HepG2 (cell line): ENCODE results near the gene LGR6. TPM values are rescaled to one million over a fixed set of nuclear protein-coding genes. Genes with fewer than 3 reads are reported as not detected.

Experiments used
- ADNP ChIP-seq: sonication (generic); formaldehyde crosslinking; IDR thresholded peaks from 2 replicates; pipeline ENCODE4 v1.4.0; 2020; ENCODE audit warnings: missing genetic modification reagents
- CCAR2 ChIP-seq: fragments of 200-400 bp; formaldehyde crosslinking; optimal IDR thresholded peaks from 2 replicates; pipeline ENCODE3; 2018; ENCODE audit warnings: low read depth, mild to moderate bottlenecking, low read length, moderate library complexity
- CREB1 ChIP-seq, 2 experiments: fragments of 450-650 bp in 1 of 2; IDR thresholded peaks; 2 replicates each; pipeline ENCODE4 v1.6.1; 2016 to 2017; ENCODE audit warnings: control low read depth in 1 of 2, mild to moderate bottlenecking in 1 of 2, missing compliant biosample characterization in 1 of 2, missing genetic modification characterization in 1 of 2
- EHMT2 ChIP-seq: fragments of 200-600 bp; sonication (generic); IDR thresholded peaks from 2 replicates; pipeline ENCODE4 v1.7.0; 2017; ENCODE audit warnings: antibody characterized with exemption, low read depth, low read length, borderline replicate concordance
- HDAC1 ChIP-seq: sonication (generic); formaldehyde crosslinking; IDR thresholded peaks from 2 replicates; pipeline ENCODE4 v1.5.1; 2020; ENCODE audit warnings: mild to moderate bottlenecking, missing genetic modification reagents
- LCORL ChIP-seq, 2 experiments: fragments of 450-650 bp in 1 of 2; sonication (generic) in 1 of 2; formaldehyde crosslinking in 1 of 2; IDR thresholded peaks; 2 replicates each; pipeline versions ENCODE4 v1.5.0 to v1.6.1; 2017 to 2020; ENCODE audit warnings: antibody characterized with exemption in 1 of 2, missing genetic modification reagents in 1 of 2
- NKX3-1 ChIP-seq: sonication (generic); formaldehyde crosslinking; IDR thresholded peaks from 2 replicates; pipeline ENCODE4 v1.5.0; 2020; ENCODE audit warnings: missing genetic modification reagents
- NR2F6 ChIP-seq, 2 experiments: IDR thresholded peaks; 2 replicates each; pipeline ENCODE4 v1.6.1; 2016; ENCODE audit warnings: antibody characterized with exemption in 1 of 2, mild to moderate bottlenecking in 1 of 2
- PAX8 ChIP-seq: sonication (generic); formaldehyde crosslinking; IDR thresholded peaks from 2 replicates; pipeline ENCODE4 v1.8.0; 2022; ENCODE audit warnings: mild to moderate bottlenecking, missing genetic modification reagents, borderline replicate concordance
- TBX3 ChIP-seq: fragments of 450-650 bp; IDR thresholded peaks from 2 replicates; pipeline ENCODE4 v1.6.1; 2017; ENCODE audit warnings: antibody characterized with exemption, mild to moderate bottlenecking, inconsistent platforms, borderline replicate concordance
- ZFAT ChIP-seq: sonication (generic); formaldehyde crosslinking; conservative IDR thresholded peaks from 2 replicates; pipeline ENCODE4 v1.8.1; 2023; ENCODE audit warnings: missing genetic modification reagents, inconsistent platforms
- ZNF251 ChIP-seq: sonication (generic); formaldehyde crosslinking; IDR thresholded peaks from 2 replicates; pipeline ENCODE4 v1.9.0; 2021; ENCODE audit warnings: mild to moderate bottlenecking, missing genetic modification reagents
- ZNF616 ChIP-seq: sonication (generic); formaldehyde crosslinking; IDR thresholded peaks from 2 replicates; pipeline ENCODE4 v1.5.0; 2020; ENCODE audit warnings: low read depth, mild to moderate bottlenecking, missing genetic modification reagents
- ZNF709 ChIP-seq: sonication (generic); formaldehyde crosslinking; IDR thresholded peaks from 2 replicates; pipeline ENCODE4 v1.5.0; 2020; ENCODE audit warnings: mild to moderate bottlenecking, missing genetic modification reagents
- ZNF747 ChIP-seq: sonication (generic); formaldehyde crosslinking; IDR thresholded peaks from 2 replicates; pipeline ENCODE4 v1.8.1; 2023; ENCODE audit warnings: missing genetic modification reagents, mild to moderate bottlenecking, borderline replicate concordance
- ZNF792 ChIP-seq: IDR thresholded peaks from 2 replicates; pipeline ENCODE4 v1.6.1; 2016
- polyA plus RNA-seq, 8 experiments: library from polyadenylated mRNA; depleted of rRNA in 3 of 8; stranded (reverse) in 7 of 8; unstranded in 1 of 8; fragments of >200 nt; fragmentation: Illumina TruSeq in 4 of 8; extraction: Trizol in 4 of 8; gene quantifications; 2 replicates each; pipeline versions ENCODE4 v1.2.1 to v1.2.3, GENCODE V29; 2011 to 2016; ENCODE audit warnings: low read depth in 4 of 8, missing spikeins in 1 of 8, mixed read lengths in 1 of 8; ENCODE audit not compliant: insufficient read depth in 1 of 8
- total RNA-seq, 5 experiments: library from RNA; depleted of rRNA; stranded (reverse); fragments of >200 nt; fragmentation: Illumina TruSeq; extraction: Trizol; gene quantifications; 2 replicates each; pipeline ENCODE4 v1.2.3, GENCODE V29; 2016; ENCODE audit warnings: low read depth in 1 of 5
- TF ChIP-seq, protein P1 (sequence below): IDR thresholded peaks from 2 replicates; pipeline ENCODE4 v1.6.1; 2016; ENCODE audit warnings: missing biosample characterization, missing genetic modification reagents, low read depth
- TF ChIP-seq, protein P2 (sequence below): sonication (generic); formaldehyde crosslinking; conservative IDR thresholded peaks from 2 replicates; pipeline ENCODE4 v1.4.0; 2020; ENCODE audit warnings: mild to moderate bottlenecking, missing genetic modification reagents, moderate library complexity
- TF ChIP-seq, protein P3 (sequence below): IDR thresholded peaks from 2 replicates; pipeline ENCODE4 v1.6.1; 2018; ENCODE audit warnings: missing genetic modification reagents
- TF ChIP-seq, protein P4 (sequence below): sonication (generic); formaldehyde crosslinking; IDR thresholded peaks from 2 replicates; pipeline ENCODE4 v1.5.1; 2020; ENCODE audit warnings: missing genetic modification reagents, mild to moderate bottlenecking, borderline replicate concordance

LGR6 gene
- total and polyA plus RNA-seq, 2 of the 13 experiments (the other 11 are each of a cell fraction or from before 2014, with no cell fraction given), result 0.07 TPM; not detected in 1

DNA sequence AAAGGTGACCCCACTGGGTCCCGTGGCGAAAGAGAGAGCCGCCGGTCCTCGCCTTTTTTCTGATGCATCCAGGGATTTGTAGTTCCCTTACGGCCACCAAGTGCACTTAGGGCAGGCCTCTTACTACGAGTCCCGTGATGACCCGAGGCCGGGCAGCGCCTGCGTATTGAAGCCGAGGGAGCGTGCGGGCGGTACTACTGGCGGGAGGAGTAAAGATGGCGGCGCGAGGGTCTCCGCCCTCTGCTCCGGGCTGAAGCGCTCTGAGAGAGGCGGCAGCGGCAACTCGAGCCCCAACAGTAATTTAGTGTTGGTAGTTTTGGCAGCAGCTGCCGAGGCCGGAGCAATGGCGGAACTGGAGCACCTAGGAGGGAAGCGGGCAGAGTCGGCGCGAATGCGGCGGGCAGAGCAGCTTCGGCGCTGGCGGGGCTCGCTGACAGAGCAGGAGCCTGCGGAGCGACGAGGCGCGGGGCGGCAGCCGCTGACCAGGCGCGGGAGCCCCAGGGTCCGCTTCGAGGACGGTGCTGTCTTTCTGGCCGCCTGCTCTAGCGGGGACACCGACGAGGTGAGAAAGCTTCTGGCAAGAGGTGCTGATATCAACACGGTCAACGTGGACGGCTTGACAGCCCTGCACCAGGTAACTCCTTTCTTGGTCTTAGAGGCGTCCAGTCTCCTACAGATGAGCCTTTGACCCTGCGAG lies 155.1 kb downstream of the LGR6 start, which contains the start of gene PPP1R12B (continued):
- TF ChIP-seq, protein P1, sequence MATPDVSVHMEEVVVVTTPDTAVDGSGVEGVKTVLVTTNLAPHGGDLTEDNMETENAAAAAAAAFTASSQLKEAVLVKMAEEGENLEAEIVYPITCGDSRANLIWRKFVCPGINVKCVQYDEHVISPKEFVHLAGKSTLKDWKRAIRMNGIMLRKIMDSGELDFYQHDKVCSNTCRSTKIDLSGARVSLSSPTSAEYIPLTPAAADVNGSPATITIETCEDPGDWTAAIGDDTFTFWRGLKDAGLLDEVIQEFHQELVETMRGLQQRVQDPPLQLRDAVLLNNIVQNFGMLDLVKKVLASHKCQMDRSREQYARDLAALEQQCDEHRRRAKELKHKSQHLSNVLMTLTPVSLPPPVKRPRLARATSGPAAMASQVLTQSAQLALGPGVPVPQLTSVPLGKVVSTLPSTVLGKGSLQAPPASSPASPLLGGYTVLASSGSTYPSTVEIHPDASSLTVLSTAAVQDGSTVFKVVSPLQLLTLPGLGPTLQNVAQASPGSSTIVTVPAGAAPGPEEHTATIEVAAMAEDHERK, result peak; percentile 95
- TF ChIP-seq ZFAT (CRISPR knock-in tag) (no peak; the same call in 1 of the 2 replicates), LCORL (IDR thresholded peaks at IDR 0.05) (no peak), LCORL (CRISPR knock-in tag; IDR thresholded peaks at IDR 0.05) (no peak), EHMT2 (no peak), ZNF616 (CRISPR knock-in tag) (no peak), ZNF709 (no peak), ZNF747 (CRISPR knock-in tag) (no peak), NR2F6 (IDR thresholded peaks at IDR 0.05) (peak; percentile 87), NR2F6 (CRISPR knock-in tag; IDR thresholded peaks at IDR 0.05) (peak; percentile 73), CCAR2 (no peak), NKX3-1 (peak; percentile 72), PAX8 (CRISPR knock-in tag) (no peak), TBX3 (peak; percentile 33; the same call in 1 of the 2 replicates), ZNF251 (0 out of 2 replicates have a peak, but pooled peaks have one; percentile 33), HDAC1 (peak; percentile 82), CREB1 (IDR thresholded peaks at IDR 0.05) (peak; percentile 84), CREB1 (CRISPR knock-in tag; IDR thresholded peaks at IDR 0.05) (peak; percentile 98), ZNF792 (CRISPR knock-in tag) (peak; percentile 52; the same call in 1 of the 2 replicates), ADNP (CRISPR knock-in tag) (no peak)
- TF ChIP-seq, protein P2, sequence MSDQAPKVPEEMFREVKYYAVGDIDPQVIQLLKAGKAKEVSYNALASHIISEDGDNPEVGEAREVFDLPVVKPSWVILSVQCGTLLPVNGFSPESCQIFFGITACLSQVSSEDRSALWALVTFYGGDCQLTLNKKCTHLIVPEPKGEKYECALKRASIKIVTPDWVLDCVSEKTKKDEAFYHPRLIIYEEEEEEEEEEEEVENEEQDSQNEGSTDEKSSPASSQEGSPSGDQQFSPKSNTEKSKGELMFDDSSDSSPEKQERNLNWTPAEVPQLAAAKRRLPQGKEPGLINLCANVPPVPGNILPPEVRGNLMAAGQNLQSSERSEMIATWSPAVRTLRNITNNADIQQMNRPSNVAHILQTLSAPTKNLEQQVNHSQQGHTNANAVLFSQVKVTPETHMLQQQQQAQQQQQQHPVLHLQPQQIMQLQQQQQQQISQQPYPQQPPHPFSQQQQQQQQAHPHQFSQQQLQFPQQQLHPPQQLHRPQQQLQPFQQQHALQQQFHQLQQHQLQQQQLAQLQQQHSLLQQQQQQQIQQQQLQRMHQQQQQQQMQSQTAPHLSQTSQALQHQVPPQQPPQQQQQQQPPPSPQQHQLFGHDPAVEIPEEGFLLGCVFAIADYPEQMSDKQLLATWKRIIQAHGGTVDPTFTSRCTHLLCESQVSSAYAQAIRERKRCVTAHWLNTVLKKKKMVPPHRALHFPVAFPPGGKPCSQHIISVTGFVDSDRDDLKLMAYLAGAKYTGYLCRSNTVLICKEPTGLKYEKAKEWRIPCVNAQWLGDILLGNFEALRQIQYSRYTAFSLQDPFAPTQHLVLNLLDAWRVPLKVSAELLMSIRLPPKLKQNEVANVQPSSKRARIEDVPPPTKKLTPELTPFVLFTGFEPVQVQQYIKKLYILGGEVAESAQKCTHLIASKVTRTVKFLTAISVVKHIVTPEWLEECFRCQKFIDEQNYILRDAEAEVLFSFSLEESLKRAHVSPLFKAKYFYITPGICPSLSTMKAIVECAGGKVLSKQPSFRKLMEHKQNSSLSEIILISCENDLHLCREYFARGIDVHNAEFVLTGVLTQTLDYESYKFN, result no peak; the same call in 1 of the 2 replicates
- TF ChIP-seq, protein P3, sequence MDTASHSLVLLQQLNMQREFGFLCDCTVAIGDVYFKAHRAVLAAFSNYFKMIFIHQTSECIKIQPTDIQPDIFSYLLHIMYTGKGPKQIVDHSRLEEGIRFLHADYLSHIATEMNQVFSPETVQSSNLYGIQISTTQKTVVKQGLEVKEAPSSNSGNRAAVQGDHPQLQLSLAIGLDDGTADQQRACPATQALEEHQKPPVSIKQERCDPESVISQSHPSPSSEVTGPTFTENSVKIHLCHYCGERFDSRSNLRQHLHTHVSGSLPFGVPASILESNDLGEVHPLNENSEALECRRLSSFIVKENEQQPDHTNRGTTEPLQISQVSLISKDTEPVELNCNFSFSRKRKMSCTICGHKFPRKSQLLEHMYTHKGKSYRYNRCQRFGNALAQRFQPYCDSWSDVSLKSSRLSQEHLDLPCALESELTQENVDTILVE (CRISPR knock-in tag), result no peak
- TF ChIP-seq, protein P4, sequence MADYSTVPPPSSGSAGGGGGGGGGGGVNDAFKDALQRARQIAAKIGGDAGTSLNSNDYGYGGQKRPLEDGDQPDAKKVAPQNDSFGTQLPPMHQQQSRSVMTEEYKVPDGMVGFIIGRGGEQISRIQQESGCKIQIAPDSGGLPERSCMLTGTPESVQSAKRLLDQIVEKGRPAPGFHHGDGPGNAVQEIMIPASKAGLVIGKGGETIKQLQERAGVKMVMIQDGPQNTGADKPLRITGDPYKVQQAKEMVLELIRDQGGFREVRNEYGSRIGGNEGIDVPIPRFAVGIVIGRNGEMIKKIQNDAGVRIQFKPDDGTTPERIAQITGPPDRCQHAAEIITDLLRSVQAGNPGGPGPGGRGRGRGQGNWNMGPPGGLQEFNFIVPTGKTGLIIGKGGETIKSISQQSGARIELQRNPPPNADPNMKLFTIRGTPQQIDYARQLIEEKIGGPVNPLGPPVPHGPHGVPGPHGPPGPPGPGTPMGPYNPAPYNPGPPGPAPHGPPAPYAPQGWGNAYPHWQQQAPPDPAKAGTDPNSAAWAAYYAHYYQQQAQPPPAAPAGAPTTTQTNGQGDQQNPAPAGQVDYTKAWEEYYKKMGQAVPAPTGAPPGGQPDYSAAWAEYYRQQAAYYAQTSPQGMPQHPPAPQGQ, result 0 out of 2 replicates have a peak, but pooled peaks have one; percentile 42
